Common myeloid progenitor, CD34-positive (primary cell): Measurements from ENCODE around the gene YAE1.

Experiments
- CTCF ChIA-PET: fragments of 350-600 bp; sonication (Branson Sonifier 250); formaldehyde crosslinking; loops from one replicate; lab custom pipeline; 2021; ENCODE audit warnings: antibody characterized with exemption; lab: Charles Lee
- POLR2A ChIA-PET: fragments of 350-600 bp; sonication (Branson Sonifier 250); formaldehyde crosslinking; loops from one replicate; lab custom pipeline; 2021; ENCODE audit warnings: antibody characterized with exemption; lab: Charles Lee
- DNase-seq, 3 donors: peaks; one replicate each; pipeline versions ENCODE4 v3.0.0 to v3.0.0-alpha.2; 2013
- H3K27ac ChIP-seq, 2 experiments: 1 replicate in 1 of 2; 2 replicates in 1 of 2; pipeline ENCODE4 v1.7.0; 2013; ENCODE audit warnings: inconsistent platforms in 2 of 2, low read length in 2 of 2, mild to moderate bottlenecking in 2 of 2, low read depth in 1 of 2, moderate library complexity in 1 of 2; ENCODE audit not compliant: severe bottlenecking in 2 of 2, insufficient read depth in 1 of 2, poor library complexity in 1 of 2
- H3K27me3 ChIP-seq, 5 experiments: replicated peaks in 2 of 5; 1 replicate in 3 of 5; 2 replicates in 2 of 5; pipeline versions ENCODE4 v1.6.1 to v1.7.0; 2013; ENCODE audit warnings: low read length in 4 of 5, mild to moderate bottlenecking in 2 of 5, moderate library complexity in 2 of 5, inconsistent platforms in 1 of 5; ENCODE audit not compliant: insufficient read depth in 5 of 5, control insufficient read depth in 4 of 5
- H3K36me3 ChIP-seq, 4 experiments: 1 replicate in 2 of 4; 2 replicates in 2 of 4; pipeline versions ENCODE4 v1.6.1 to v1.7.0; 2013; ENCODE audit warnings: low read length in 3 of 4, control low read depth in 1 of 4, mild to moderate bottlenecking in 1 of 4; ENCODE audit not compliant: control insufficient read depth in 4 of 4, insufficient read depth in 4 of 4
- H3K4me1 ChIP-seq, 4 experiments: 1 replicate in 3 of 4; 2 replicates in 1 of 4; pipeline versions ENCODE4 v1.6.1 to v1.7.1; 2013; ENCODE audit warnings: low read length in 3 of 4, mild to moderate bottlenecking in 3 of 4, control low read depth in 1 of 4, inconsistent platforms in 1 of 4, moderate library complexity in 1 of 4; ENCODE audit not compliant: control insufficient read depth in 4 of 4, insufficient read depth in 4 of 4; ENCODE audit errors: control extremely low read depth in 1 of 4
- H3K4me3 ChIP-seq, 7 experiments: 1 replicate in 4 of 7; 2 replicates in 3 of 7; pipeline versions ENCODE4 v1.5.1 to v1.7.0; 2013; ENCODE audit warnings: mild to moderate bottlenecking in 7 of 7, low read length in 6 of 7, moderate library complexity in 6 of 7, inconsistent platforms in 2 of 7, low read depth in 2 of 7, control low read depth in 1 of 7; ENCODE audit not compliant: insufficient read depth in 4 of 7, control insufficient read depth in 1 of 7; ENCODE audit errors: extremely low read depth in 1 of 7
- H3K9me3 ChIP-seq, 5 experiments: 1 replicate in 4 of 5; 2 replicates in 1 of 5; pipeline versions ENCODE4 v1.6.1 to v1.7.1; 2013; ENCODE audit warnings: low read length in 4 of 5, mild to moderate bottlenecking in 2 of 5, inconsistent platforms in 1 of 5, low read depth in 1 of 5, moderate library complexity in 1 of 5; ENCODE audit not compliant: control insufficient read depth in 4 of 5, insufficient read depth in 2 of 5; ENCODE audit errors: control extremely low read depth in 1 of 5
- WGBS: methylation state at CpG from one replicate; pipeline ENCODE4 v1.1.5; 2013; ENCODE audit not compliant: insufficient coverage; 5-methylcytosine and 5-hydroxymethylcytosine counted together

The YAE1 gene

GRCh38 chr7:39582536-39582935 lies 16.3 kb downstream of the YAE1 start:
- no peaks in the 10 kb centered on the region for H3K27me3 ChIP-seq
- no peak overlapping the region for H3K4me3 ChIP-seq
- H3K4me1 ChIP-seq, result peaks cover 0 to 6% (median 4%) of the 10 kb centered on the region in 4 experiments
- WGBS, result 100% methylated on average over 1 of the region's 2 CpGs
- no peak for DNase-seq
- ChIA-PET CTCF (interaction anchor here (0.6 to 11.2 kb wide), 5 partner anchors 40 to 164 kb away, joined by 3 to 389 read pairs (median 4); partner anchors contain the start of gene RALA), POLR2A (no interaction called here)
- H3K9me3 ChIP-seq, result no peaks in the 10 kb centered on the region
- no peaks in the 10 kb centered on the region for H3K36me3 ChIP-seq
- no peak overlapping the region for H3K27ac ChIP-seq

- Histone ChIP-seq H3K9me3 (no peaks in the 10 kb centered on the region), H3K27me3 (no peaks in the 10 kb centered on the region), H3K36me3 (no peaks in the 10 kb centered on the region), H3K4me1 (peaks cover 0 to 15% (median 11%) of the 10 kb centered on the region in 4 experiments), H3K27ac (no peak overlapping the region), H3K4me3 (no peak overlapping the region)
- ChIA-PET CTCF (interaction anchor here (7.4 to 11.2 kb wide), 2 partner anchors 39 to 163 kb away, joined by 51 to 389 read pairs; partner anchors contain the start of gene RALA), POLR2A (no interaction called here)
- WGBS, result no CpG with 5 or more reads among the region's 2 CpGs
- no peak for DNase-seq
Measured at GRCh38 chr7:39583539-39583938, 17.3 kb downstream of the YAE1 start.

GRCh38 chr7:39587393-39587792 lies 21.2 kb downstream of the YAE1 start:
- ChIA-PET CTCF (interaction anchor here (0.8 to 2.7 kb wide), 4 partner anchors 35 to 158 kb away, joined by 3 to 24 read pairs (median 4); no protein-coding TSS in a partner anchor), POLR2A (no interaction called here)
- peaks cover 9 to 38% (median 30%) of the 10 kb centered on the region in 4 experiments for H3K4me1 ChIP-seq
- no peaks in the 10 kb centered on the region for H3K36me3 ChIP-seq
- no peaks in the 10 kb centered on the region for H3K9me3 ChIP-seq
- H3K27me3 ChIP-seq, result no peaks in the 10 kb centered on the region
- DNase-seq, result peak in 1 of 3 donors; percentile 37
- no peak overlapping the region for H3K27ac ChIP-seq
- H3K4me3 ChIP-seq, result no peak overlapping the region

- peak overlapping the region in 1 of 7 experiments; percentile 21 for H3K4me3 ChIP-seq
- H3K27me3 ChIP-seq, result no peaks in the 10 kb centered on the region
- CTCF ChIA-PET, result interaction anchor here (0.8 to 2.7 kb wide), 7 partner anchors 8 to 155 kb away, joined by 3 to 24 read pairs (median 8); partner anchors contain the start of gene RALA
- POLR2A ChIA-PET, result no interaction called here
- no CpG with 5 or more reads among the region's 5 CpGs for WGBS
- H3K4me1 ChIP-seq, result peaks cover 9 to 42% (median 33%) of the 10 kb centered on the region in 4 experiments
- peak overlapping the region in 1 of 2 experiments; percentile 27 for H3K27ac ChIP-seq
- H3K9me3 ChIP-seq, result no peaks in the 10 kb centered on the region
- H3K36me3 ChIP-seq, result no peaks in the 10 kb centered on the region
- DNase-seq, result peak in 1 of 3 donors; percentile 40
Measured at GRCh38 chr7:39588416-39588815, 22.2 kb downstream of the YAE1 start.

- Histone ChIP-seq H3K9me3 (peaks cover 0 to 6% (median 0%) of the 10 kb centered on the region in 5 experiments), H3K27ac (peak overlapping the region; percentile 27 to 72), H3K27me3 (no peaks in the 10 kb centered on the region), H3K36me3 (no peaks in the 10 kb centered on the region), H3K4me1 (peaks cover 9 to 42% (median 32%) of the 10 kb centered on the region in 4 experiments), H3K4me3 (peak overlapping the region in 2 of 7 experiments; percentile 18 to 31)
- WGBS, result 0% methylated on average over 1 of the region's 7 CpGs
- ChIA-PET POLR2A (interaction anchor here (0.6 to 1.2 kb wide), 4 partner anchors 25 to 153 kb away, joined by 3 to 5 read pairs (median 3); partner anchors contain the start of gene RALA), CTCF (interaction anchor here (0.6 to 2.7 kb wide), 12 partner anchors 9 to 159 kb away, joined by 3 to 24 read pairs (median 4); partner anchors contain the start of gene RALA)
- DNase-seq, result peak; percentile 92 to 99 (median 98)
Measured at GRCh38 chr7:39589323-39590111, 23.3 kb downstream of the YAE1 start.

- peak overlapping the region; percentile 44 to 65 for H3K27ac ChIP-seq
- peak overlapping the region in 1 of 7 experiments; percentile 19 for H3K4me3 ChIP-seq
- peaks cover 9 to 39% (median 32%) of the 10 kb centered on the region in 4 experiments for H3K4me1 ChIP-seq
- 17% methylated on average over 2 of the region's 2 CpGs for WGBS
- POLR2A ChIA-PET, result interaction anchor here (0.6 kb wide), 1 partner anchor 30 kb away, joined by 4 read pairs; no protein-coding TSS in a partner anchor
- CTCF ChIA-PET, result interaction anchor here (0.9 to 3.3 kb wide), 5 partner anchors 11 to 152 kb away, joined by 3 to 14 read pairs (median 9); no protein-coding TSS in a partner anchor
- H3K36me3 ChIP-seq, result no peaks in the 10 kb centered on the region
- DNase-seq, result peak; percentile 46 to 90 (median 82)
- no peaks in the 10 kb centered on the region for H3K27me3 ChIP-seq
- H3K9me3 ChIP-seq, result peaks cover 0 to 6% (median 0%) of the 10 kb centered on the region in 5 experiments
Measured at GRCh38 chr7:39592586-39592985, 26.4 kb downstream of the YAE1 start.
